B cell (primary cell): ENCODE results near the gene IQGAP1.

Experiments
- EZH2 ChIP-seq: IDR thresholded peaks from 2 replicates; pipeline ENCODE4 v1.6.1; 2012; ENCODE audit warnings: borderline replicate concordance, low read depth, mild to moderate bottlenecking, moderate library complexity, low read length; ENCODE audit not compliant: insufficient read depth, poor library complexity, severe bottlenecking
- TF ChIP-seq, protein P1 (sequence below): fragments of 200-600 bp; IDR thresholded peaks from one replicate; pipeline ENCODE4 v1.8.0; 2022; ENCODE audit warnings: antibody characterized with exemption, mild to moderate bottlenecking

- TF ChIP-seq, protein P1, sequence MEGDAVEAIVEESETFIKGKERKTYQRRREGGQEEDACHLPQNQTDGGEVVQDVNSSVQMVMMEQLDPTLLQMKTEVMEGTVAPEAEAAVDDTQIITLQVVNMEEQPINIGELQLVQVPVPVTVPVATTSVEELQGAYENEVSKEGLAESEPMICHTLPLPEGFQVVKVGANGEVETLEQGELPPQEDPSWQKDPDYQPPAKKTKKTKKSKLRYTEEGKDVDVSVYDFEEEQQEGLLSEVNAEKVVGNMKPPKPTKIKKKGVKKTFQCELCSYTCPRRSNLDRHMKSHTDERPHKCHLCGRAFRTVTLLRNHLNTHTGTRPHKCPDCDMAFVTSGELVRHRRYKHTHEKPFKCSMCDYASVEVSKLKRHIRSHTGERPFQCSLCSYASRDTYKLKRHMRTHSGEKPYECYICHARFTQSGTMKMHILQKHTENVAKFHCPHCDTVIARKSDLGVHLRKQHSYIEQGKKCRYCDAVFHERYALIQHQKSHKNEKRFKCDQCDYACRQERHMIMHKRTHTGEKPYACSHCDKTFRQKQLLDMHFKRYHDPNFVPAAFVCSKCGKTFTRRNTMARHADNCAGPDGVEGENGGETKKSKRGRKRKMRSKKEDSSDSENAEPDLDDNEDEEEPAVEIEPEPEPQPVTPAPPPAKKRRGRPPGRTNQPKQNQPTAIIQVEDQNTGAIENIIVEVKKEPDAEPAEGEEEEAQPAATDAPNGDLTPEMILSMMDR = no peak
- TF ChIP-seq EZH2 = no peak
Observed at GRCh38 chr15:90456236-90456635, 68.2 kb downstream of the IQGAP1 start.
